Caco-2 (cell line): Measurements from ENCODE around the gene CFAP141. TPM values are rescaled to one million over a fixed set of nuclear protein-coding genes. Genes with fewer than 3 reads are reported as not detected.

Experiments
- BruUV-seq: library from RNA; stranded (reverse); fragments of 400-500 nt; replicated peaks from 2 replicates; lab custom pipeline; 2021; lab: Mats Ljungman, UMichigan
- CTCF ChIA-PET: fragments of 300-600 bp; sonication (Branson Sonifier 250); formaldehyde crosslinking; loops from one replicate; lab custom pipeline; 2022; ENCODE audit warnings: antibody characterized with exemption; lab: Charles Lee
- POLR2A ChIA-PET: fragments of 300-600 bp; sonication (Branson Sonifier 250); formaldehyde crosslinking; loops from one replicate; lab custom pipeline; 2022; ENCODE audit warnings: antibody characterized with exemption; lab: Charles Lee
- DNase-seq, 2 experiments: peaks; one replicate each; pipeline versions ENCODE4 v3.0.0 to v3.0.0-alpha.2; 2020 to 2022
- H3K27me3 ChIP-seq: replicated peaks from 2 replicates; pipeline ENCODE4 v1.6.0; 2011; ENCODE audit warnings: low read length; ENCODE audit not compliant: control insufficient read depth, insufficient read depth
- H3K36me3 ChIP-seq: 2 replicates; pipeline ENCODE4 v1.5.1; 2011; ENCODE audit warnings: low read length; ENCODE audit not compliant: control insufficient read depth, insufficient read depth
- H3K4me1 ChIP-seq: fragments of 250-450 bp; sonication (Bioruptor Pico); 2 replicates; pipeline ENCODE4 v1.5.1; 2020; ENCODE audit warnings: mild to moderate bottlenecking
- H3K4me3 ChIP-seq: 2 replicates; pipeline ENCODE4 v1.5.1; 2011; ENCODE audit warnings: low read depth, mild to moderate bottlenecking, control low read depth, low read length
- H3K9me3 ChIP-seq: fragments of 250-450 bp; sonication (Bioruptor Pico); 2 replicates; pipeline ENCODE4 v1.5.1; 2020; ENCODE audit warnings: mild to moderate bottlenecking, moderate library complexity
- H3K27ac Mint-ChIP-seq: one replicate; pipeline ENCODE4 v1.8.0; 2022; ENCODE audit warnings: mixed read lengths; ENCODE audit not compliant: unreplicated experiment
- H3K27me3 Mint-ChIP-seq: one replicate; pipeline ENCODE4 v1.8.0; 2022; ENCODE audit warnings: mixed read lengths; ENCODE audit not compliant: insufficient read depth, unreplicated experiment
- H3K36me3 Mint-ChIP-seq: one replicate; pipeline ENCODE4 v1.8.0; 2022; ENCODE audit warnings: mild to moderate bottlenecking, mixed read lengths; ENCODE audit not compliant: insufficient read depth, unreplicated experiment
- H3K4me1 Mint-ChIP-seq: one replicate; pipeline ENCODE4 v1.8.0; 2022; ENCODE audit warnings: low read depth, mixed read lengths; ENCODE audit not compliant: unreplicated experiment
- H3K4me3 Mint-ChIP-seq: one replicate; pipeline ENCODE4 v1.8.0; 2022; ENCODE audit warnings: mild to moderate bottlenecking, moderate library complexity, mixed read lengths; ENCODE audit not compliant: unreplicated experiment
- H3K9me3 Mint-ChIP-seq: one replicate; pipeline ENCODE4 v1.8.0; 2022; ENCODE audit warnings: mixed read lengths; ENCODE audit not compliant: unreplicated experiment
- intact Hi-C: fragments of 100-400 bp; cut with micrococcal nuclease; formaldehyde crosslinking; loops from one replicate; pipeline ENCODE4 v1.10.0; 2022; ENCODE audit not compliant: unreplicated experiment
- total RNA-seq: library from RNA; stranded (reverse); gene quantifications from 2 replicates; pipeline ENCODE4 v1.2.3, GENCODE V29; 2022
- TF ChIP-seq, protein P1 (sequence below), 2 experiments: fragments of 200-600 bp in 1 of 2; IDR thresholded peaks; 1 replicate in 1 of 2; 2 replicates in 1 of 2; pipeline versions ENCODE4 v1.5.1 to v1.8.0; 2011 to 2022; ENCODE audit warnings: antibody characterized with exemption in 1 of 2, control low read depth in 1 of 2, inconsistent platforms in 1 of 2, low read depth in 1 of 2, low read length in 1 of 2, mild to moderate bottlenecking in 1 of 2, moderate library complexity in 1 of 2; ENCODE audit not compliant: insufficient read depth in 1 of 2, severe bottlenecking in 1 of 2, unreplicated experiment in 1 of 2

CFAP141 gene
- total RNA-seq, 1 experiment from 2014 or later, result not detected

GRCh38 chr1:154159554-154159953 lies 46.6 kb downstream of the CFAP141 start:
- Mint-ChIP-seq H3K27ac (no peak overlapping the region), H3K9me3 (no peaks in the 10 kb centered on the region), H3K36me3 (peaks cover 94% of the 10 kb centered on the region), H3K4me3 (no peak overlapping the region), H3K27me3 (no peaks in the 10 kb centered on the region), H3K4me1 (peaks cover 25% of the 10 kb centered on the region)
- H3K9me3 ChIP-seq, result no peaks in the 10 kb centered on the region
- H3K27me3 ChIP-seq, result no peaks in the 10 kb centered on the region
- BruUV-seq, result no TSS peak
- TF ChIP-seq, protein P1, sequence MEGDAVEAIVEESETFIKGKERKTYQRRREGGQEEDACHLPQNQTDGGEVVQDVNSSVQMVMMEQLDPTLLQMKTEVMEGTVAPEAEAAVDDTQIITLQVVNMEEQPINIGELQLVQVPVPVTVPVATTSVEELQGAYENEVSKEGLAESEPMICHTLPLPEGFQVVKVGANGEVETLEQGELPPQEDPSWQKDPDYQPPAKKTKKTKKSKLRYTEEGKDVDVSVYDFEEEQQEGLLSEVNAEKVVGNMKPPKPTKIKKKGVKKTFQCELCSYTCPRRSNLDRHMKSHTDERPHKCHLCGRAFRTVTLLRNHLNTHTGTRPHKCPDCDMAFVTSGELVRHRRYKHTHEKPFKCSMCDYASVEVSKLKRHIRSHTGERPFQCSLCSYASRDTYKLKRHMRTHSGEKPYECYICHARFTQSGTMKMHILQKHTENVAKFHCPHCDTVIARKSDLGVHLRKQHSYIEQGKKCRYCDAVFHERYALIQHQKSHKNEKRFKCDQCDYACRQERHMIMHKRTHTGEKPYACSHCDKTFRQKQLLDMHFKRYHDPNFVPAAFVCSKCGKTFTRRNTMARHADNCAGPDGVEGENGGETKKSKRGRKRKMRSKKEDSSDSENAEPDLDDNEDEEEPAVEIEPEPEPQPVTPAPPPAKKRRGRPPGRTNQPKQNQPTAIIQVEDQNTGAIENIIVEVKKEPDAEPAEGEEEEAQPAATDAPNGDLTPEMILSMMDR (IDR thresholded peaks at IDR 0.05; ENCODE audit: insufficient read depth in 1 of 2, low read depth in 1 of 2, low read length in 1 of 2, severe bottlenecking in 1 of 2, unreplicated experiment in 1 of 2), result no peak
- DNase-seq, result no peak
- ChIA-PET POLR2A (interaction anchor here (0.7 kb wide), 1 partner anchor 383 kb away, joined by 4 read pairs; no protein-coding TSS in a partner anchor), CTCF (interaction anchor here (0.6 kb wide), 1 partner anchor 61 kb away, joined by 3 read pairs; a partner anchor contains a TSS)
- no peaks in the 10 kb centered on the region; the same call in none of the 2 replicates for H3K36me3 ChIP-seq
- peaks cover 13% of the 10 kb centered on the region; the same call in 1 of the 2 replicates for H3K4me1 ChIP-seq
- no peak overlapping the region for H3K4me3 ChIP-seq
- intact Hi-C loops, result no loop called here

DNA sequence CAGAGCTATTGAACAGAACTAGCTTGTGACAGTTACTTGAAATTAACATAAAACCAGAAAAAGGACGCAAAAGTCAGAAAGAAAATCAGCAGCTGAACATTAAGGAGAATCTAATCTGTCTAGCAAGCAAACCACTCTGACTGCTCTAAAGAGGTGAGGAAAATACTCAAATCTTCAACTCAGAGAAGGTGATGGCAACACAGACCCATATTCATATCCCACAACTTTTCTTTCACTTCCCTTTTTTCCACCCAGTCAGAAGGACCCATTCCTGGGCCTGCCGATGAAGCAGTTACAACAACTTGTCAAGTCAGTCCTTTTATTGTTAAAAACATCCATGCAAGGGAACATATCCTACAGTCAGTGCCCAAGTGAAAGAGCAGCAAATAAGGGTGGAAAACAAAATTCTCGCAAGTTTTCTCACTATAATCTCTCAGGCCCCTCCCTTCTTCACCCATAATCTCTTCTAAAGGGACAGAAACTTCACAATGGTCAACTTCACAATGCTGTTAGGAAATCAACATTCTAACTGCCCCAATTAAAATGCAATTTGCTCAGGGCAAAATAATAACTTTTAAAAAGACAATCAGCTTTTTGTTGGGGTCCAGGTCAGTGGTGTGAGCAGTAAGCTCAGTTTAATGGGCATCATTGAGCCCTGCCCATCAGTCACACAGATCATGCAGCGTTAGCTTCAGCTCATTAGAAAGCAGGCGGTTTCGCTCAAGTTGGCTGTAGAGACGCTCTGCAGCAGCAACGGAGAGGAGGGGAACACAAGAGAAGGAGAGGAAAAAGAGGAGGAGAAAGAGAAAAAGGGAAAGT lies 47.6 kb downstream of the CFAP141 start:
- TF ChIP-seq, protein P1 (IDR thresholded peaks at IDR 0.05; ENCODE audit: insufficient read depth in 1 of 2, low read depth in 1 of 2, low read length in 1 of 2, severe bottlenecking in 1 of 2, unreplicated experiment in 1 of 2), result no peak
- Mint-ChIP-seq H3K9me3 (no peaks in the 10 kb centered on the region), H3K4me3 (no peak overlapping the region), H3K27me3 (no peaks in the 10 kb centered on the region), H3K27ac (peak overlapping the region; percentile 75), H3K4me1 (peaks cover 24% of the 10 kb centered on the region), H3K36me3 (peaks cover 93% of the 10 kb centered on the region)
- no peak for DNase-seq
- H3K9me3 ChIP-seq, result no peaks in the 10 kb centered on the region
- H3K4me3 ChIP-seq, result no peak overlapping the region
- no peaks in the 10 kb centered on the region; the same call in none of the 2 replicates for H3K36me3 ChIP-seq
- H3K27me3 ChIP-seq, result no peaks in the 10 kb centered on the region
- no TSS peak for BruUV-seq
- H3K4me1 ChIP-seq, result peaks cover 13% of the 10 kb centered on the region; the same call in 1 of the 2 replicates
- intact Hi-C loops, result no loop called here
- POLR2A ChIA-PET, result interaction anchor here (1.0 kb wide), 1 partner anchor 168 kb away, joined by 3 read pairs; no protein-coding TSS in a partner anchor
- CTCF ChIA-PET, result interaction anchor here (1.0 kb wide), 1 partner anchor 176 kb away, joined by 4 read pairs; no protein-coding TSS in a partner anchor

GRCh38 chr1:154157520-154158306 lies 48.4 kb downstream of the CFAP141 start:
- H3K4me3 Mint-ChIP-seq, result no peak overlapping the region

More at GRCh38 chr1:154157520-154158306, 48.4 kb downstream of the CFAP141 start:
- Mint-ChIP-seq H3K9me3 (no peaks in the 10 kb centered on the region), H3K27ac (peak overlapping the region; percentile 75), H3K27me3 (no peaks in the 10 kb centered on the region), H3K36me3 (peaks cover 85% of the 10 kb centered on the region), H3K4me1 (peaks cover 18% of the 10 kb centered on the region)
- peaks cover 13% of the 10 kb centered on the region; the same call in 1 of the 2 replicates for H3K4me1 ChIP-seq
- TF ChIP-seq, protein P1 (IDR thresholded peaks at IDR 0.05; ENCODE audit: insufficient read depth in 1 of 2, low read depth in 1 of 2, low read length in 1 of 2, severe bottlenecking in 1 of 2, unreplicated experiment in 1 of 2), result no peak
- H3K9me3 ChIP-seq, result no peaks in the 10 kb centered on the region
- ChIA-PET POLR2A (interaction anchor here (1.0 kb wide), 1 partner anchor 168 kb away, joined by 3 read pairs; no protein-coding TSS in a partner anchor), CTCF (interaction anchor here (1.0 to 1.3 kb wide), 2 partner anchors 53 to 177 kb away, joined by 4 read pairs; no protein-coding TSS in a partner anchor)
- H3K27me3 ChIP-seq, result no peaks in the 10 kb centered on the region
- intact Hi-C loops, result no loop called here
- H3K4me3 ChIP-seq, result no peak overlapping the region
- H3K36me3 ChIP-seq, result no peaks in the 10 kb centered on the region; the same call in none of the 2 replicates
- BruUV-seq, result no TSS peak
- DNase-seq, result peak; percentile 41 to 53
